ENCODE measurements around the gene ANO3. TPM values are rescaled to one million over a fixed set of nuclear protein-coding genes. Genes with fewer than 3 reads are reported as not detected.

ANO3 gene
- total and polyA plus RNA-seq, 2 of the 4 experiments (the other 2 are of a cell fraction), result 0.02 to 0.18 TPM

GRCh38 chr11:26333906-26334305 lies 2.0 kb downstream of the ANO3 start:
- Histone ChIP-seq H3K14ac (replicated peaks; ENCODE audit: low read depth, low read length) (no peak overlapping the region), H2BK15ac (ENCODE audit: low read depth, low read length) (no peak overlapping the region), H3K27me3 (ENCODE audit: control insufficient read depth, insufficient read depth, low read length) (peaks cover 10% of the 10 kb centered on the region), H2AK5ac (ENCODE audit: low read depth, low read length) (no peak overlapping the region), H2BK120ac (ENCODE audit: low read depth, low read length) (no peak overlapping the region), H2AFZ (replicated peaks; ENCODE audit: low read length, poor library complexity) (no peak overlapping the region), H2BK20ac (ENCODE audit: low read depth, low read length) (no peak overlapping the region), H4K20me1 (ENCODE audit: insufficient read depth, low read length) (no peaks in the 10 kb centered on the region), H3K9me1 (ENCODE audit: insufficient read depth, low read length) (no peaks in the 10 kb centered on the region), H3K27ac (ENCODE audit: insufficient read depth, low read length) (no peak overlapping the region), H3K79me1 (ENCODE audit: low read depth in 1 of 2, low read length in 2 of 2) (no peaks in the 10 kb centered on the region), H4K91ac (ENCODE audit: insufficient read depth, low read depth, low read length) (no peak overlapping the region), H3K9ac (ENCODE audit: low read depth, low read length) (no peak overlapping the region), H3K4ac (ENCODE audit: low read depth, low read length) (no peak overlapping the region), H3K4me3 (ENCODE audit: insufficient read depth, low read depth, low read length) (no peak overlapping the region), H3K9me3 (ENCODE audit: control insufficient read depth, insufficient read depth, low read length) (no peaks in the 10 kb centered on the region), H2AK9ac (replicated peaks; ENCODE audit: low read depth, low read length, poor library complexity) (no peak overlapping the region), H2BK5ac (ENCODE audit: low read depth, low read length, poor library complexity, severe bottlenecking) (no peak overlapping the region), H4K8ac (ENCODE audit: low read depth in 2 of 2, low read length in 2 of 2) (no peak overlapping the region), H3K4me2 (ENCODE audit: low read depth, low read length) (no peak overlapping the region), H4K5ac (ENCODE audit: low read depth, low read length) (no peak overlapping the region), H3K18ac (ENCODE audit: low read depth, low read length) (no peak overlapping the region), H3K36me3 (ENCODE audit: control insufficient read depth, insufficient read depth, low read length) (no peaks in the 10 kb centered on the region), H3K23ac (ENCODE audit: low read depth, low read length) (no peak overlapping the region), H3K4me1 (ENCODE audit: control insufficient read depth, insufficient read depth, low read length) (no peaks in the 10 kb centered on the region), H3K56ac (ENCODE audit: extremely low read depth, insufficient read depth, low read length) (no peak overlapping the region)
- intact Hi-C loops (cut with micrococcal nuclease), result no loop called here
- ChIA-PET CTCF (no interaction called here), POLR2A (ENCODE audit: unreplicated experiment) (no interaction called here)
- in situ Hi-C loops (cut with MboI; ENCODE audit: low sequenced_read_pairs), result no loop called here
- TF ChIP-seq ELK1 (IDR thresholded peaks at IDR 0.05; ENCODE audit: borderline replicate concordance, low read depth, low read length), result no peak
- no peak; the same call in 1 of the 2 replicates for TF ChIP-seq CEBPB (IDR thresholded peaks at IDR 0.05; ENCODE audit: low read depth, low read length)
- TF ChIP-seq RAD21 (IDR thresholded peaks at IDR 0.05; ENCODE audit: low read length), result no peak
- no peak for TF ChIP-seq CTCF (conservative IDR thresholded peaks at IDR 0.05; ENCODE audit: low read depth, low read length)
- TF ChIP-seq MAZ (IDR thresholded peaks at IDR 0.05; ENCODE audit: borderline replicate concordance, low read depth, low read length), result no peak
- no peak for TF ChIP-seq BHLHE40 (IDR thresholded peaks at IDR 0.05; ENCODE audit: low read depth, low read length)
- no peak for TF ChIP-seq MAFK (IDR thresholded peaks at IDR 0.05; ENCODE audit: low read depth, low read length)
- no TSS peak for BruUV-seq (replicated peaks)
- ATAC-seq (ENCODE audit: low read depth), result no peak
- dilution Hi-C loops (cut with HindIII; ENCODE audit: low sequenced_read_pairs, unreplicated experiment), result no loop called here
- no peak for DNase-seq
- WGBS, 2 experiments (ENCODE audit: extremely low coverage in 2 of 2, insufficient read length in 1 of 2), result no CpG with 5 or more reads among the region's 3 CpGs
